ENCODE results near the gene FSCN2.

FSCN2 gene

GRCh38 chr17:81532490-81533287 is 4.5 kb downstream of the FSCN2 start:
- no peak for DNase-seq

GRCh38 chr17:81533339-81534141 is 5.4 kb downstream of the FSCN2 start:
- DNase-seq, result no peak
- peaks cover 0 to 22% (median 10%) of the 10 kb centered on the region in 4 donors for H3K4me1 ChIP-seq
- peaks cover 0 to 9% (median 4%) of the 10 kb centered on the region in 3 donors for H3K36me3 ChIP-seq
- H3K4me3 ChIP-seq, result no peak overlapping the region
- H3K9me3 ChIP-seq, result no peaks in the 10 kb centered on the region
- TF ChIP-seq CTCF (IDR thresholded peaks at IDR 0.05), result no peak
- intact Hi-C loops (cut with DNase I; ENCODE audit: low total_unique reads), result no loop called here
- H3K27ac ChIP-seq, result no peak overlapping the region
- peaks cover 0 to 15% of the 10 kb centered on the region in 2 donors for H3K27me3 ChIP-seq

More at GRCh38 chr17:81532490-81533287, 4.5 kb downstream of the FSCN2 start:
- no peak overlapping the region for H3K27ac ChIP-seq
- peaks cover 0 to 14% of the 10 kb centered on the region in 2 donors for H3K27me3 ChIP-seq
- intact Hi-C loops (cut with DNase I; ENCODE audit: low total_unique reads), result no loop called here
- no peak overlapping the region for H3K4me3 ChIP-seq
- peaks cover 0 to under 1% (median 0%) of the 10 kb centered on the region in 3 donors for H3K36me3 ChIP-seq
- peaks cover 0 to 30% (median 14%) of the 10 kb centered on the region in 4 donors for H3K4me1 ChIP-seq
- no peak for TF ChIP-seq CTCF (IDR thresholded peaks at IDR 0.05)
- H3K9me3 ChIP-seq, result no peaks in the 10 kb centered on the region

GRCh38 chr17:81534157-81535006 is 6.2 kb downstream of the FSCN2 start:
- H3K27me3 ChIP-seq, result peaks cover 0 to 15% of the 10 kb centered on the region in 2 donors
- no peaks in the 10 kb centered on the region for H3K9me3 ChIP-seq
- H3K4me1 ChIP-seq, result peaks cover 0 to 20% (median 10%) of the 10 kb centered on the region in 4 donors
- peaks cover 0 to 18% (median 12%) of the 10 kb centered on the region in 3 donors for H3K36me3 ChIP-seq
- no peak overlapping the region for H3K4me3 ChIP-seq
- no peak for TF ChIP-seq CTCF (IDR thresholded peaks at IDR 0.05)
- no peak for DNase-seq
- no peak overlapping the region for H3K27ac ChIP-seq
- intact Hi-C loops (cut with DNase I; ENCODE audit: low total_unique reads), result no loop called here

- TF ChIP-seq CTCF (IDR thresholded peaks at IDR 0.05), result no peak
- H3K4me1 ChIP-seq, result peaks cover 0 to 20% (median 10%) of the 10 kb centered on the region in 4 donors
- H3K27me3 ChIP-seq, result peaks cover 0 to 15% of the 10 kb centered on the region in 2 donors
- intact Hi-C loops (cut with DNase I; ENCODE audit: low total_unique reads), result no loop called here
- H3K4me3 ChIP-seq, result no peak overlapping the region
- H3K36me3 ChIP-seq, result peaks cover 3 to 23% (median 18%) of the 10 kb centered on the region in 3 donors
- H3K9me3 ChIP-seq, result no peaks in the 10 kb centered on the region
- DNase-seq, result no peak
- H3K27ac ChIP-seq, result no peak overlapping the region
These were observed 6.8 kb downstream of the FSCN2 start for GRCh38 chr17:81535007-81535328.
